Measurements from ENCODE around the gene PDE4B.

DNA sequence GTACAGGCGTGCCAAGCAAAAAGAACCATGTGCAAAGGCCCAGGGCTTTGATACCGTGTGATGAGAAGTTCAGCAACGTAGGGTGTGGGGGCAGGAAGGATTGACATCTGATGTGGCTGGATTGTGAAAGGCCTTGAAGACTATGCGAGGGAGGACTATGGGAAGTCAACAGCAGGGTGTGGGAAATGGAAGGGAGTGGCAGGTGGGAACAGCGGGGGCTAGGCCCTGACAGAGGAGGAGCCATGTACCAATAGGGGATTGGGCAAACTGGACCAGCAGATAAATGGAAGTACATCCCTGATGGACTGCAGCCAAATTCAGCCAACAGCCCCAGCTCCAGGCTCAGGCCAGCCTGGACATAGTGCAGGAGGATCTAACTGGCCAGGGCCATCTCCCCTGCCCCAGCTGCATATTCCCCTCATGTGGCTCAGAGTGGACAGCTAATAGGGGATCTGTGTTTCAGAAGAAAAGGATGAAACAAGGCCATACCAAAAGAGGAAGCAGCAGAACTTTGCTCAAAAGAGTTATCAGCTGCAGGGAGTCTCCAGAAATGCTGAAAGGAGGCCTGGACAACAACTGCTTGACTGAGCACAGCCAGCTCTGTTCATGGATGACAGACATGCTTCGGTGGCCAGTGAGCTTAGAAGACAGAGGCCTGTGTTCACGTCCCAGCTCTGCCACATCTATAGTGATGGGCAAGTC lies 601.0 kb downstream of the PDE4B start:
- TF ChIP-seq, protein P1, sequence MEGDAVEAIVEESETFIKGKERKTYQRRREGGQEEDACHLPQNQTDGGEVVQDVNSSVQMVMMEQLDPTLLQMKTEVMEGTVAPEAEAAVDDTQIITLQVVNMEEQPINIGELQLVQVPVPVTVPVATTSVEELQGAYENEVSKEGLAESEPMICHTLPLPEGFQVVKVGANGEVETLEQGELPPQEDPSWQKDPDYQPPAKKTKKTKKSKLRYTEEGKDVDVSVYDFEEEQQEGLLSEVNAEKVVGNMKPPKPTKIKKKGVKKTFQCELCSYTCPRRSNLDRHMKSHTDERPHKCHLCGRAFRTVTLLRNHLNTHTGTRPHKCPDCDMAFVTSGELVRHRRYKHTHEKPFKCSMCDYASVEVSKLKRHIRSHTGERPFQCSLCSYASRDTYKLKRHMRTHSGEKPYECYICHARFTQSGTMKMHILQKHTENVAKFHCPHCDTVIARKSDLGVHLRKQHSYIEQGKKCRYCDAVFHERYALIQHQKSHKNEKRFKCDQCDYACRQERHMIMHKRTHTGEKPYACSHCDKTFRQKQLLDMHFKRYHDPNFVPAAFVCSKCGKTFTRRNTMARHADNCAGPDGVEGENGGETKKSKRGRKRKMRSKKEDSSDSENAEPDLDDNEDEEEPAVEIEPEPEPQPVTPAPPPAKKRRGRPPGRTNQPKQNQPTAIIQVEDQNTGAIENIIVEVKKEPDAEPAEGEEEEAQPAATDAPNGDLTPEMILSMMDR (IDR thresholded peaks at IDR 0.05), result no peak
- no peak for TF ChIP-seq POLR2A (IDR thresholded peaks at IDR 0.05)
